MV-4-11 (cell line): ENCODE results near the gene ANGPTL3.

ENCODE experiments used
- DNase-seq: peaks from one replicate; lab custom pipeline; 2025; lab: John Stamatoyannopoulos, UW

Gene ANGPTL3

GRCh38 chr1:62628506-62628905, 31.2 kb downstream of the ANGPTL3 start:
- DNase-seq: peak; percentile 18

DNA sequence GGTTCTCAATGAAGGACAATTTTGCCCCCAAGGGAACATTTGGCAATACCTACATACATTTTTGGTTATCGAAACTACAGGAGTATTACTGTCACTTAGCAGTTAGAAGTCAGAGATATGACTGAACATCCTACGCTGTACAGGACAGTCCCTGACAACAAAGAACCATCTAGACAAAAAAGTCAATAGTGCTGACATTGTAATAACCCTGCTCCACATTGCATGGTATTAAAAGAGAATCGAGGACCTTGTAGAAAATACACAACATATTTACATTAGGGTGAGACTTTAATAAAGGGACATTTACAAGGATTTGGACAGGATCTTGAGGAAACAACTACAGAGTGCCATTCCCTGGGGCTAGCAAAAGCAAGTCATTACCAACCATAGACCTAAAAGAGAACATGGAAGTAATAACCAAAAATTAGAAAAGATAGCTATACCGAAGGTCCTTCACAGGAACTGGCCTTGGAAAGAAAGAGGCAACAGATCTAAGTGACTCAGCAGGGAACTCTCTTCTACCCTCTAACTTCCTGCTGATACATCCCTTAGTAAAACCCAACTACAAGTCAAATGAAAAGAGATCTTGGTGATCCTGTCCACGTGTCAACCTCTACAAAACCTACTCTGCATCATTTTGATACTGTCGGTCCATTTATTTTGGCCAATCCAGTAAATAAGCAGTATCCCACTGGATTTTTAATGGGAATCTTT, 40.2 kb downstream of the ANGPTL3 start:
- peak; percentile 13 for DNase-seq

DNA sequence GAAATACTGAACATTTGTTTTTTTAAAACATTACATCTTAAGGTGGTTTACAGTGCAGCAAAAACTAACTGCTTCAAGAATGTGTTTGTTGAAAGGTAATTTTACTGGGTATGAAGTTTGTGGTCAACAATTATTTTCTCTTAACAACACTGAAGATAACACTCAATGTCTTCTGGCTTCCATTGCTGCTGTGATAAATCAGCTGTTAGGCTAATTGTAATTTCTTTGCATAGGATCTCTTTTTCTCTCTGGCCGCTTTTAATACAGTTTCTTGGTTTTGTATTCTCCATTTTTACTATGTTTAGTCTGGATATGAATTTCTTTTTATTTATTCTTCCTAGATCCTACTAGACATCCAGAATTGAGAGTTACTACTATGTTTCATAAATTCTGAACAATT, 46.0 kb downstream of the ANGPTL3 start:
- DNase-seq: no peak

GRCh38 chr1:62652387-62652786, 55.1 kb downstream of the ANGPTL3 start:
- no peak for DNase-seq

GRCh38 chr1:62654744-62655143, 57.4 kb downstream of the ANGPTL3 start:
- no peak for DNase-seq
